Effector CD8-positive, alpha-beta T cell (primary cell): ENCODE measurements around the gene SGSM2.

Experiments used
- DNase-seq: peaks from one replicate; lab custom pipeline; 2025; lab: John Stamatoyannopoulos, UW

The SGSM2 gene

GRCh38 chr17:2386400-2387085, 49.2 kb downstream of the SGSM2 start:
- no peak for DNase-seq

GRCh38 chr17:2387086-2388019, 50.1 kb downstream of the SGSM2 start:
- no peak for DNase-seq

GRCh38 chr17:2388020-2388682, 50.9 kb downstream of the SGSM2 start:
- DNase-seq = no peak

- no peak for DNase-seq
Measured at GRCh38 chr17:2388683-2389055, 51.4 kb downstream of the SGSM2 start.

- DNase-seq = no peak
Measured at GRCh38 chr17:2390199-2390836, 53.0 kb downstream of the SGSM2 start.

GRCh38 chr17:2391597-2392251, 54.4 kb downstream of the SGSM2 start:
- DNase-seq = no peak

- peak; percentile 94 for DNase-seq
Measured at GRCh38 chr17:2392252-2393173, 55.2 kb downstream of the SGSM2 start.

- DNase-seq = peak; percentile 87
Measured at GRCh38 chr17:2393174-2393953, 56.1 kb downstream of the SGSM2 start.

GRCh38 chr17:2393954-2394749, 56.9 kb downstream of the SGSM2 start:
- DNase-seq = no peak

GRCh38 chr17:2394775-2395201, 57.5 kb downstream of the SGSM2 start:
- DNase-seq = no peak

GRCh38 chr17:2395258-2396181, 58.2 kb downstream of the SGSM2 start:
- no peak for DNase-seq

- DNase-seq = no peak
Measured at GRCh38 chr17:2396192-2396567, 58.9 kb downstream of the SGSM2 start.

GRCh38 chr17:2396568-2397246, 59.4 kb downstream of the SGSM2 start:
- peak; percentile 12 for DNase-seq

- no peak for DNase-seq
Measured at GRCh38 chr17:2397247-2398171, 60.2 kb downstream of the SGSM2 start.

GRCh38 chr17:2398182-2398581, 60.9 kb downstream of the SGSM2 start:
- no peak for DNase-seq
